B cell (primary cell): Measurements from ENCODE around the gene TMEM234.

Source experiments
- EZH2 ChIP-seq: IDR thresholded peaks from 2 replicates; pipeline ENCODE4 v1.6.1; 2012; ENCODE audit warnings: borderline replicate concordance, low read depth, mild to moderate bottlenecking, moderate library complexity, low read length; ENCODE audit not compliant: insufficient read depth, poor library complexity, severe bottlenecking
- TF ChIP-seq, protein P1 (sequence below): fragments of 200-600 bp; IDR thresholded peaks from one replicate; pipeline ENCODE4 v1.8.0; 2022; ENCODE audit warnings: antibody characterized with exemption, mild to moderate bottlenecking

DNA sequence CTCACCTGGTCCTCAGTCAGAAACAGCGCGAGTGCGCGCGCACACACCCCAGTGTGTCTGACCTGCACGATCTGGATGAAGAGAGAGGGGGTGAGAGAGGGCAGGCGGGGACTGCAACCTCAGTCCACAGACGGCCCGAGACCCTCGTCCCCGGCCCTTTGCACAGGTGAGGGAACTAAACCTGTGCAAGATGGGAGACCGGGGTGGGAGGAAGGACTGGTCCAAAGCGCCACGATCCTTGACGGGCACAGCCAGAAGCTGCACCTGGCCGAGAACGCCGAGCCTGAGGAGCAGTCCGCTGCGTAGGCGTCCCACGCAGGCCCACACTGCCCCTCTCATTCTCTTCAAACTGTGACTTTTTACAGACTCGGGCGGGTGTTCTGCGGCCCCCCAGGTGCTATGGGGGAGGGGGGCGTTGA lies 17.2 kb downstream of the TMEM234 start:
- no peak for TF ChIP-seq EZH2
- TF ChIP-seq, protein P1, sequence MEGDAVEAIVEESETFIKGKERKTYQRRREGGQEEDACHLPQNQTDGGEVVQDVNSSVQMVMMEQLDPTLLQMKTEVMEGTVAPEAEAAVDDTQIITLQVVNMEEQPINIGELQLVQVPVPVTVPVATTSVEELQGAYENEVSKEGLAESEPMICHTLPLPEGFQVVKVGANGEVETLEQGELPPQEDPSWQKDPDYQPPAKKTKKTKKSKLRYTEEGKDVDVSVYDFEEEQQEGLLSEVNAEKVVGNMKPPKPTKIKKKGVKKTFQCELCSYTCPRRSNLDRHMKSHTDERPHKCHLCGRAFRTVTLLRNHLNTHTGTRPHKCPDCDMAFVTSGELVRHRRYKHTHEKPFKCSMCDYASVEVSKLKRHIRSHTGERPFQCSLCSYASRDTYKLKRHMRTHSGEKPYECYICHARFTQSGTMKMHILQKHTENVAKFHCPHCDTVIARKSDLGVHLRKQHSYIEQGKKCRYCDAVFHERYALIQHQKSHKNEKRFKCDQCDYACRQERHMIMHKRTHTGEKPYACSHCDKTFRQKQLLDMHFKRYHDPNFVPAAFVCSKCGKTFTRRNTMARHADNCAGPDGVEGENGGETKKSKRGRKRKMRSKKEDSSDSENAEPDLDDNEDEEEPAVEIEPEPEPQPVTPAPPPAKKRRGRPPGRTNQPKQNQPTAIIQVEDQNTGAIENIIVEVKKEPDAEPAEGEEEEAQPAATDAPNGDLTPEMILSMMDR, result no peak
